TTC549 (cell line): ENCODE data around the gene MLH3.
A peak's percentile ranks its signal among the peaks of the same experiment; 100 is the strongest.
"Not testable (repeated sequence)": the region's sequence is repeated elsewhere in the genome, so short reads cannot be mapped to it uniquely, and the experiment has no call there.

ENCODE experiments used
- FAIRE-seq: peaks from 2 replicates; lab custom pipeline; 2012; peaks lifted over from hg19 to GRCh38; lab: Jason Lieb, UNC

MLH3 gene

GRCh38 chr14:75050852-75051555, at the start of gene MLH3:
Gene MLH3 (minus strand): TSS chr14:75051467. CDS start chr14:75049655, 1,812 bp downstream.
- peak; percentile 19 for FAIRE-seq

- FAIRE-seq, result no peak
These were observed 47.4 kb upstream of the MLH3 start for GRCh38 chr14:75098682-75099081.

- FAIRE-seq, result no peak
These were observed 46.9 kb upstream of the MLH3 start for GRCh38 chr14:75098212-75098611.

GRCh38 chr14:75096959-75097358, 45.7 kb upstream of the MLH3 start:
- no peak for FAIRE-seq

GRCh38 chr14:75095690-75096089, 44.4 kb upstream of the MLH3 start:
- FAIRE-seq, result no peak

GRCh38 chr14:75094896-75095295, 43.6 kb upstream of the MLH3 start:
- no peak for FAIRE-seq

GRCh38 chr14:75092698-75093097, 41.4 kb upstream of the MLH3 start:
- FAIRE-seq, result no peak

- no peak for FAIRE-seq
These were observed 40.0 kb upstream of the MLH3 start for GRCh38 chr14:75091251-75091650.

GRCh38 chr14:75090353-75090752, 39.1 kb upstream of the MLH3 start:
- no peak for FAIRE-seq

- FAIRE-seq, result peak; percentile 75
These were observed 37.5 kb upstream of the MLH3 start for GRCh38 chr14:75088566-75089373.

- FAIRE-seq, result no peak
These were observed 36.9 kb upstream of the MLH3 start for GRCh38 chr14:75088153-75088552.

GRCh38 chr14:75084513-75084912, 33.2 kb upstream of the MLH3 start:
- no peak for FAIRE-seq

GRCh38 chr14:75083271-75083670, 32.0 kb upstream of the MLH3 start:
- FAIRE-seq, result no peak

- FAIRE-seq, result no peak
These were observed 30.5 kb upstream of the MLH3 start for GRCh38 chr14:75081660-75082229.

- no peak for FAIRE-seq
These were observed 28.3 kb upstream of the MLH3 start for GRCh38 chr14:75079521-75079920.

GRCh38 chr14:75077794-75078193, 26.5 kb upstream of the MLH3 start:
- FAIRE-seq, result no peak

GRCh38 chr14:75070383-75070782, 19.1 kb upstream of the MLH3 start:
- no peak for FAIRE-seq

- FAIRE-seq, result no peak
These were observed 18.5 kb upstream of the MLH3 start for GRCh38 chr14:75069811-75070145.

GRCh38 chr14:75069121-75069810, 18.0 kb upstream of the MLH3 start, which contains the start of gene ZC2HC1C:
Gene ZC2HC1C (plus strand): TSS chr14:75069641. CDS start chr14:75070574, 933 bp downstream.
- no peak for FAIRE-seq

- FAIRE-seq, result no peak
These were observed 17.2 kb upstream of the MLH3 start for GRCh38 chr14:75068294-75069120.

- not testable (repeated sequence) for FAIRE-seq
These were observed 16.5 kb upstream of the MLH3 start for GRCh38 chr14:75067765-75068164.

GRCh38 chr14:75067212-75067611, 15.9 kb upstream of the MLH3 start:
- no peak for FAIRE-seq
